Right cardiac atrium (tissue), 5 donors: ENCODE results near the gene RALGPS1. TPM values are rescaled to one million over a fixed set of nuclear protein-coding genes. Genes with fewer than 3 reads are reported as not detected.
"Not testable (repeated sequence)": the region's sequence is repeated elsewhere in the genome, so short reads cannot be mapped to it uniquely, and the experiment has no call there.

ENCODE experiments used
- ATAC-seq, 2 donors: fragments of 200-7000 bp; cut with Tn5 transposase; one replicate each; pipeline versions ENCODE4 v1.8.0 to v1.9.1; 2020; ENCODE audit warnings: moderate library complexity in 2 of 2, mild to moderate bottlenecking in 1 of 2
- DNase-seq, 3 donors: peaks; one replicate each; pipeline ENCODE4 v3.0.0-alpha.2; 2020
- H3K27ac ChIP-seq: one replicate; pipeline ENCODE4 v1.5.1; 2013; ENCODE audit warnings: mild to moderate bottlenecking, low read length, control low read depth, moderate library complexity
- H3K27me3 ChIP-seq: one replicate; pipeline ENCODE4 v1.6.1; 2013; ENCODE audit not compliant: control insufficient read depth, insufficient read depth
- H3K4me1 ChIP-seq: one replicate; pipeline ENCODE4 v1.6.1; 2013; ENCODE audit warnings: low read length; ENCODE audit not compliant: control insufficient read depth, insufficient read depth
- H3K4me3 ChIP-seq: one replicate; pipeline ENCODE4 v1.5.1; 2013; ENCODE audit warnings: low read length, control low read depth
- H3K9me3 ChIP-seq: one replicate; pipeline ENCODE4 v1.6.1; 2013; ENCODE audit warnings: low read length; ENCODE audit not compliant: control insufficient read depth
- WGBS: extraction: QIAGEN DNeasy Blood & Tissue Kit; methylation state at CpG from one replicate; pipeline ENCODE4 v1.1.7; 2013; 5-methylcytosine and 5-hydroxymethylcytosine counted together
- intact Hi-C, 4 donors: fragments of 100-400 bp; cut with DNase I; formaldehyde crosslinking; loops; one replicate each; pipeline versions ENCODE4 v1.11.0 to v1.14.0; 2022 to 2023
- polyA plus RNA-seq: library from polyadenylated mRNA; stranded (reverse); fragments of 200-250 nt; gene quantifications from one replicate; pipeline ENCODE4 v1.2.3, GENCODE V29; 2013
- total RNA-seq, 4 donors: library from RNA; stranded (reverse); fragmentation: NEBNext Ultra II Directional; extraction: Animal tissue kit (Norgen Biotek cat#: 25700); gene quantifications; one replicate each; pipeline ENCODE4 v1.2.1, GENCODE V29; 2021
- donor health status: healthy with polysubstance abuse.
- donor health status: DM: no; HTN: yes; CAD: no.
- donor health status: DM: no; HTN: no; CAD: no.
- donor health status: DM: no; HTN: yes; CAD: no; lungs with severe emphysema.
- donor health status: DM: yes; HTN: yes; CAD: no.

Gene RALGPS1
- total and polyA plus RNA-seq, 5 donors: 10.8 to 19.5 (median 16.3) TPM

- Histone ChIP-seq H3K4me3 (no peak overlapping the region), H3K4me1 (peaks cover 5% of the 10 kb centered on the region), H3K9me3 (no peaks in the 10 kb centered on the region), H3K27me3 (no peaks in the 10 kb centered on the region), H3K27ac (peak overlapping the region; percentile 51)
- ATAC-seq (peak; percentile 83 to 89), DNase-seq (peak; percentile 69 to 83 (median 70))
- WGBS: 65% methylated on average over 8 of the region's 8 CpGs
- intact Hi-C loops: no loop called here
These were observed 230.3 kb downstream of the RALGPS1 start for GRCh38 chr9:127144670-127145445.

GRCh38 chr9:127146841-127147240 lies 232.3 kb downstream of the RALGPS1 start:
- H3K4me1 ChIP-seq, H3K27ac ChIP-seq, intact Hi-C loops, H3K27me3 ChIP-seq, ATAC-seq, DNase-seq, H3K4me3 ChIP-seq, H3K9me3 ChIP-seq: not testable (repeated sequence)

DNA sequence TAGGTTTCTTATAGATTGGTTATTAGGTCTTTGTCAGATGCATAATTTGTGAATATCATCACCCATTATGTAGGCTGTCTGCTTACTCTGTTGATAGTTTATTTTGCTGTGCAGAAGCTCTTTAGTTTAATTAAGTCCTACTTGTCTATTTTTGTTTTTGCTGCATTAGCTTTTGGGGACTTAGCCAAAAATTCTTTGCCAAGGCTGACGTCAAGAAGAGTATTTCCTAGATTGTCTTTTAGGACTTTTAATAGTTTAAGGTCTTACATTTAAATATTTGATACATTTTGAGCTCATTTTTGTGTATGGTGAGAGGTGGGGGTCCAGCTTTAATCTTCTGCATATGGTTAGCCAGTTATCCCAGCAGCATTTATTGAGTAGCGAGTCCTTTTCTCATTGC lies 232.7 kb downstream of the RALGPS1 start:
- intact Hi-C loops: no loop called here
- Histone ChIP-seq H3K9me3 (no peaks in the 10 kb centered on the region), H3K27me3 (no peaks in the 10 kb centered on the region), H3K4me3 (no peak overlapping the region), H3K27ac (no peak overlapping the region), H3K4me1 (peaks cover 3% of the 10 kb centered on the region)
- DNase-seq (no peak), ATAC-seq (no peak)
- 60% methylated on average over 2 of the region's 2 CpGs for WGBS

- H3K27ac ChIP-seq: no peak overlapping the region
- DNase-seq (no peak), ATAC-seq (no peak)
- 74% methylated on average over 5 of the region's 5 CpGs for WGBS
- no peaks in the 10 kb centered on the region for H3K27me3 ChIP-seq
- no peaks in the 10 kb centered on the region for H3K9me3 ChIP-seq
- H3K4me1 ChIP-seq: peaks cover 3% of the 10 kb centered on the region
- H3K4me3 ChIP-seq: no peak overlapping the region
- intact Hi-C loops: no loop called here
These were observed 233.4 kb downstream of the RALGPS1 start for GRCh38 chr9:127148014-127148413.

- intact Hi-C loops: no loop called here
- H3K27me3 ChIP-seq: no peaks in the 10 kb centered on the region
- no peaks in the 10 kb centered on the region for H3K9me3 ChIP-seq
- ATAC-seq: no peak
- WGBS: 98% methylated on average over 7 of the region's 7 CpGs
- H3K4me1 ChIP-seq: peaks cover 3% of the 10 kb centered on the region
- H3K27ac ChIP-seq: no peak overlapping the region
- no peak overlapping the region for H3K4me3 ChIP-seq
- DNase-seq: no peak
These were observed 234.4 kb downstream of the RALGPS1 start for GRCh38 chr9:127149010-127149409.

GRCh38 chr9:127149463-127150390 lies 235.1 kb downstream of the RALGPS1 start:
- no peaks in the 10 kb centered on the region for H3K27me3 ChIP-seq
- no peak overlapping the region for H3K27ac ChIP-seq
- DNase-seq (no peak), ATAC-seq (no peak)
- no peak overlapping the region for H3K4me3 ChIP-seq
- WGBS: 93% methylated on average over 6 of the region's 6 CpGs
- H3K9me3 ChIP-seq: no peaks in the 10 kb centered on the region
- intact Hi-C loops: no loop called here
- H3K4me1 ChIP-seq: peaks cover 3% of the 10 kb centered on the region

GRCh38 chr9:127153501-127153900 lies 238.9 kb downstream of the RALGPS1 start:
- no peak for DNase-seq
- Histone ChIP-seq H3K4me1 (peaks cover 2% of the 10 kb centered on the region), H3K9me3 (no peaks in the 10 kb centered on the region), H3K27me3 (no peaks in the 10 kb centered on the region), H3K27ac (no peak overlapping the region), H3K4me3 (no peak overlapping the region)
- ATAC-seq: no peak
- intact Hi-C loops: no loop called here
- WGBS: 92% methylated on average over 4 of the region's 4 CpGs

GRCh38 chr9:127154003-127154389 lies 239.4 kb downstream of the RALGPS1 start:
- Histone ChIP-seq H3K27ac (no peak overlapping the region), H3K9me3 (no peaks in the 10 kb centered on the region), H3K4me1 (peaks cover 2% of the 10 kb centered on the region), H3K27me3 (no peaks in the 10 kb centered on the region), H3K4me3 (no peak overlapping the region)
- intact Hi-C loops: no loop called here
- DNase-seq (no peak), ATAC-seq (peak; percentile 35 to 47)
- 88% methylated on average over 5 of the region's 5 CpGs for WGBS

- Histone ChIP-seq H3K4me1 (peaks cover 2% of the 10 kb centered on the region), H3K27me3 (no peaks in the 10 kb centered on the region), H3K27ac (no peak overlapping the region), H3K9me3 (no peaks in the 10 kb centered on the region), H3K4me3 (no peak overlapping the region)
- intact Hi-C loops: no loop called here
- WGBS: 28% methylated on average over 13 of the region's 13 CpGs
- DNase-seq: peak; percentile 87 to 93 (median 91)
- ATAC-seq: peak; percentile 92 to 97
These were observed 240.0 kb downstream of the RALGPS1 start for GRCh38 chr9:127154390-127155191.

DNA sequence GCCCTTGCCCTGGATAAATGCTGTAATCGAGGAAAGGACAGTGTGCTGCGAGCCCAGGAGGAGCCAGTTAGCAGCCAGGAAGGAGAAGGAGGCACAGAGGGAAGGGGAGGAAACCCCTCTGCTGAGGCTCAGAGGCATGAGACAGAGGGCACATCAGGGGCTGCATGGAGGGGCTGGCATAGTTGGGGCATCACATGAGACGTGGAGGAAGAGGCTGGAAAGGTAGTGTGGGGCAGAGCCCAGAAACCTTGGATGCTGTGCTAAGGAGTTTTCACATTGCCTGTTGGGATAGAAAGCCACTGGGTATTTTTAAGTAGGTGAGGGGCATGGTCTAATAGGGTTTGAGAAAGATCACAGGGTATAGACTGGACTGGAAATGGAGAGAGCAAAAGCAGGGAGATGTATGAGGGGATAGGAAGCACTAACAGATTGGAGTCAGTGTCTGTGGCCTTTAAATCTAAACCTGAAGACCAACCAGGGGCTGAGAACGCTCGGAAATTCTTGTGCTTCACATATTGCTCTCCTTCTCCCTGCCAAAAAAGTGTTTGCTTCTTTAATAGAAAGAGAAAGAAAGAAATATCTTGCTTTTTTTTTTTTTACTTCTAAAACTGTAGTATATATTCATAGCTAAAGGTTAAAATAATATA lies 240.9 kb downstream of the RALGPS1 start:
- Histone ChIP-seq H3K4me1 (peaks cover 2% of the 10 kb centered on the region), H3K27me3 (no peaks in the 10 kb centered on the region), H3K9me3 (no peaks in the 10 kb centered on the region), H3K4me3 (no peak overlapping the region), H3K27ac (peak overlapping the region; percentile 18)
- intact Hi-C loops: no loop called here
- ATAC-seq (no peak), DNase-seq (no peak)
- 71% methylated on average over 5 of the region's 5 CpGs for WGBS
